HepG2 (cell line): ENCODE results near the gene MSANTD1. TPM values are rescaled to one million over a fixed set of nuclear protein-coding genes. Genes with fewer than 3 reads are reported as not detected.
A peak's percentile ranks its signal among the peaks of the same experiment; 100 is the strongest.

Source experiments
- ATAC-seq: fragments of 200-7000 bp; cut with Tn5 transposase; 3 replicates; pipeline ENCODE4 v1.9.1; 2020; ENCODE audit warnings: mild to moderate bottlenecking, moderate library complexity
- BruUV-seq: library from RNA; stranded (reverse); fragments of 400-500 nt; replicated peaks from 2 replicates; lab custom pipeline; 2021; lab: Mats Ljungman, UMichigan
- CTCF ChIA-PET: fragments of 300-600 bp; formaldehyde crosslinking; extraction: SDS; loops from one replicate; lab custom pipeline; 2021; ENCODE audit warnings: low total read pairs, inconsistent platforms, low intra/inter-chr PET ratio; lab: Yijun Ruan, JAX
- POLR2A ChIA-PET: fragments of 350-600 bp; sonication (Branson Sonifier 250); formaldehyde crosslinking; loops from one replicate; lab custom pipeline; 2020; ENCODE audit warnings: antibody characterized with exemption, inconsistent platforms; lab: Yijun Ruan, JAX
- DNase-seq: peaks from one replicate; pipeline ENCODE4 v3.0.0-alpha.2; 2015; ENCODE audit warnings: low spot score
- FAIRE-seq: peaks from 3 replicates; lab custom pipeline; 2011; peaks lifted over from hg19 to GRCh38; lab: Jason Lieb, UNC
- H2AFZ ChIP-seq: one replicate; pipeline ENCODE4 v1.6.1; 2011; ENCODE audit warnings: low read length, inconsistent platforms
- H3K27ac ChIP-seq: fragments of 300-600 bp; 3 replicates; pipeline ENCODE4 v1.8.0; 2011; ENCODE audit warnings: mixed run types, mild to moderate bottlenecking, mixed read lengths, low read length, inconsistent platforms; ENCODE audit not compliant: insufficient read depth; ENCODE audit errors: extremely low read length
- H3K27me3 ChIP-seq, 2 experiments: fragments of 200-600 bp in 1 of 2; 2 replicates in 1 of 2; 3 replicates in 1 of 2; pipeline versions ENCODE4 v1.6.0 to v1.8.0; 2011; ENCODE audit warnings: low read length in 2 of 2, mild to moderate bottlenecking in 2 of 2, moderate library complexity in 2 of 2, inconsistent platforms in 1 of 2; ENCODE audit not compliant: insufficient read depth in 2 of 2, control insufficient read depth in 1 of 2
- H3K36me3 ChIP-seq, 2 experiments: fragments of 200-600 bp in 1 of 2; replicated peaks in 1 of 2; 2 replicates in 1 of 2; 3 replicates in 1 of 2; pipeline versions ENCODE4 v1.5.1 to v1.8.0; 2011; ENCODE audit warnings: low read length in 2 of 2, inconsistent platforms in 1 of 2; ENCODE audit not compliant: insufficient read depth in 2 of 2, control insufficient read depth in 1 of 2
- H3K4me1 ChIP-seq: 2 replicates; pipeline ENCODE4 v1.5.1; 2012; ENCODE audit warnings: low read length, inconsistent platforms; ENCODE audit not compliant: insufficient read depth
- H3K4me2 ChIP-seq: 2 replicates; pipeline ENCODE4 v1.6.0; 2011; ENCODE audit warnings: low read depth, low read length, inconsistent platforms
- H3K4me3 ChIP-seq, 3 experiments: fragments of 200-600 bp in 1 of 3; sonication (generic), shearing (Covaris generic) in 1 of 3; replicated peaks in 1 of 3; 2 replicates each; pipeline ENCODE4 v1.5.1; 2011 to 2016; ENCODE audit warnings: low read length in 3 of 3, inconsistent platforms in 2 of 3, low read depth in 2 of 3, mild to moderate bottlenecking in 2 of 3, control low read depth in 1 of 3, mixed read lengths in 1 of 3; ENCODE audit not compliant: insufficient read depth in 1 of 3
- H3K79me2 ChIP-seq: one replicate; pipeline ENCODE4 v1.6.1; 2011; ENCODE audit warnings: low read length, inconsistent platforms; ENCODE audit not compliant: insufficient read depth
- H3K9ac ChIP-seq: 2 replicates; pipeline ENCODE4 v1.6.0; 2011; ENCODE audit warnings: mild to moderate bottlenecking, low read depth, low read length, inconsistent platforms; ENCODE audit not compliant: insufficient read depth
- H3K9me3 ChIP-seq: 2 replicates; pipeline ENCODE4 v1.5.1; 2012; ENCODE audit warnings: mild to moderate bottlenecking, low read length
- H4K20me1 ChIP-seq: 2 replicates; pipeline ENCODE4 v1.6.0; 2011; ENCODE audit warnings: inconsistent platforms, mild to moderate bottlenecking, low read length, moderate library complexity; ENCODE audit not compliant: insufficient read depth
- ARHGAP35 ChIP-seq: sonication (generic); formaldehyde crosslinking; IDR thresholded peaks from 2 replicates; pipeline ENCODE4 v1.9.0; 2022; ENCODE audit warnings: mild to moderate bottlenecking, inconsistent platforms, moderate library complexity, missing genetic modification reagents, borderline replicate concordance
- DRAP1 ChIP-seq: IDR thresholded peaks from 2 replicates; pipeline ENCODE4 v1.6.1; 2016; ENCODE audit warnings: missing genetic modification reagents, missing compliant biosample characterization
- HMG20B ChIP-seq: conservative IDR thresholded peaks from 2 replicates; pipeline ENCODE4 v1.6.1; 2016; ENCODE audit warnings: missing genetic modification reagents, missing compliant biosample characterization
- HNF4A ChIP-seq: sonication (generic); formaldehyde crosslinking; IDR thresholded peaks from 2 replicates; pipeline ENCODE4 v1.4.0; 2020; ENCODE audit warnings: missing genetic modification reagents
- HNRNPL ChIP-seq: fragments of 200-400 bp; formaldehyde crosslinking; IDR thresholded peaks from 2 replicates; pipeline ENCODE4 v1.6.1; 2017; ENCODE audit warnings: mild to moderate bottlenecking, low read depth, low read length
- IRF1 ChIP-seq: sonication (generic); formaldehyde crosslinking; IDR thresholded peaks from 2 replicates; pipeline ENCODE4 v1.4.0; 2020; ENCODE audit warnings: low read depth, mild to moderate bottlenecking, missing genetic modification reagents
- POGK ChIP-seq: sonication (generic); formaldehyde crosslinking; conservative IDR thresholded peaks from 2 replicates; pipeline ENCODE4 v1.8.0; 2022; ENCODE audit warnings: mild to moderate bottlenecking, moderate library complexity, missing genetic modification reagents
- POLR2AphosphoS2 ChIP-seq: IDR thresholded peaks from 2 replicates; pipeline ENCODE4 v1.6.1; 2011; ENCODE audit warnings: low read depth, low read length, improper control_type of control experiment
- RFX5 ChIP-seq: IDR thresholded peaks from 2 replicates; pipeline ENCODE4 v1.6.1; 2011; ENCODE audit warnings: low read depth, low read length, improper control_type of control experiment
- SKI ChIP-seq: fragments of 450-650 bp; IDR thresholded peaks from one replicate; pipeline ENCODE4 v1.6.1; 2018; ENCODE audit warnings: mild to moderate bottlenecking; ENCODE audit not compliant: partially characterized antibody
- SP5 ChIP-seq: IDR thresholded peaks from 2 replicates; pipeline ENCODE4 v1.6.1; 2016; ENCODE audit warnings: low read depth, borderline replicate concordance
- ZNF235 ChIP-seq: sonication (generic); formaldehyde crosslinking; IDR thresholded peaks from 2 replicates; pipeline ENCODE4 v1.8.1; 2023; ENCODE audit warnings: mild to moderate bottlenecking, missing genetic modification reagents, borderline replicate concordance
- ZNF879 ChIP-seq: sonication (generic); formaldehyde crosslinking; IDR thresholded peaks from 2 replicates; pipeline ENCODE4 v1.8.1; 2023; ENCODE audit warnings: missing genetic modification reagents
- ZSCAN25 ChIP-seq: sonication (generic); formaldehyde crosslinking; IDR thresholded peaks from 2 replicates; pipeline ENCODE4 v1.8.0; 2022; ENCODE audit warnings: mild to moderate bottlenecking, missing genetic modification reagents
- WGBS: methylation state at CpG from one replicate; pipeline ENCODE4 v1.1.6; 2017; ENCODE audit warnings: low lambda C conversion rate; 5-methylcytosine and 5-hydroxymethylcytosine counted together
- in situ Hi-C: cut with HindIII; loops from 2 replicates; pipeline ENCODE4 v1.10.0; 2017; ENCODE audit warnings: low pct_unique_long_range_greater_than_20kb; ENCODE audit not compliant: extremely low pct_ligation_motif_present
- intact Hi-C: fragments of 100-400 bp; cut with micrococcal nuclease; formaldehyde crosslinking; loops from one replicate; pipeline ENCODE4 v1.10.0; 2022; ENCODE audit not compliant: unreplicated experiment
- polyA plus RNA-seq, 8 experiments: library from polyadenylated mRNA; depleted of rRNA in 3 of 8; stranded (reverse) in 7 of 8; unstranded in 1 of 8; fragments of >200 nt; fragmentation: Illumina TruSeq in 4 of 8; extraction: Trizol in 4 of 8; gene quantifications; 2 replicates each; pipeline versions ENCODE4 v1.2.1 to v1.2.3, GENCODE V29; 2011 to 2016; ENCODE audit warnings: low read depth in 4 of 8, missing spikeins in 1 of 8, mixed read lengths in 1 of 8; ENCODE audit not compliant: insufficient read depth in 1 of 8
- total RNA-seq, 5 experiments: library from RNA; depleted of rRNA; stranded (reverse); fragments of >200 nt; fragmentation: Illumina TruSeq; extraction: Trizol; gene quantifications; 2 replicates each; pipeline ENCODE4 v1.2.3, GENCODE V29; 2016; ENCODE audit warnings: low read depth in 1 of 5
- TF ChIP-seq, protein P1 (sequence below): sonication (generic); formaldehyde crosslinking; IDR thresholded peaks from 2 replicates; pipeline ENCODE4 v1.4.0; 2020; ENCODE audit warnings: missing genetic modification reagents
- TF ChIP-seq, protein P2 (sequence below): sonication (generic); formaldehyde crosslinking; IDR thresholded peaks from 2 replicates; pipeline ENCODE4 v1.4.0; 2020; ENCODE audit warnings: missing genetic modification reagents, mild to moderate bottlenecking, borderline replicate concordance

Gene MSANTD1
- total and polyA plus RNA-seq, 2 of the 13 experiments (the other 11 are each of a cell fraction or from before 2014, with no cell fraction given), result 0.22 to 0.40 TPM

- ATAC-seq (peak; percentile 37), FAIRE-seq (no peak), DNase-seq (no peak)
- ChIA-PET CTCF (no interaction called here), POLR2A (no interaction called here)
- no TSS peak for BruUV-seq
- Histone ChIP-seq H3K9me3 (no peaks in the 10 kb centered on the region), H3K9ac (no peak overlapping the region), H3K27me3 (no peaks in the 10 kb centered on the region), H3K4me2 (no peak overlapping the region), H2AFZ (no peak overlapping the region), H3K36me3 (peaks cover 33 to 89% of the 10 kb centered on the region in 2 experiments), H3K4me1 (peaks cover 9% of the 10 kb centered on the region; the same call in 1 of the 2 replicates), H3K4me3 (no peak overlapping the region), H3K27ac (peak overlapping the region; percentile 35), H3K79me2 (no peaks in the 10 kb centered on the region), H4K20me1 (no peaks in the 10 kb centered on the region)
- in situ Hi-C loops, result no loop called here
- intact Hi-C loops, result no loop called here
- 100% methylated on average over 1 of the region's 6 CpGs for WGBS
- peak; percentile 41; the same call in 1 of the 2 replicates for TF ChIP-seq HNF4A (CRISPR knock-in tag)
- TF ChIP-seq SKI, result peak; percentile 20
- no peak for TF ChIP-seq SP5 (CRISPR knock-in tag)
- TF ChIP-seq, protein P1, sequence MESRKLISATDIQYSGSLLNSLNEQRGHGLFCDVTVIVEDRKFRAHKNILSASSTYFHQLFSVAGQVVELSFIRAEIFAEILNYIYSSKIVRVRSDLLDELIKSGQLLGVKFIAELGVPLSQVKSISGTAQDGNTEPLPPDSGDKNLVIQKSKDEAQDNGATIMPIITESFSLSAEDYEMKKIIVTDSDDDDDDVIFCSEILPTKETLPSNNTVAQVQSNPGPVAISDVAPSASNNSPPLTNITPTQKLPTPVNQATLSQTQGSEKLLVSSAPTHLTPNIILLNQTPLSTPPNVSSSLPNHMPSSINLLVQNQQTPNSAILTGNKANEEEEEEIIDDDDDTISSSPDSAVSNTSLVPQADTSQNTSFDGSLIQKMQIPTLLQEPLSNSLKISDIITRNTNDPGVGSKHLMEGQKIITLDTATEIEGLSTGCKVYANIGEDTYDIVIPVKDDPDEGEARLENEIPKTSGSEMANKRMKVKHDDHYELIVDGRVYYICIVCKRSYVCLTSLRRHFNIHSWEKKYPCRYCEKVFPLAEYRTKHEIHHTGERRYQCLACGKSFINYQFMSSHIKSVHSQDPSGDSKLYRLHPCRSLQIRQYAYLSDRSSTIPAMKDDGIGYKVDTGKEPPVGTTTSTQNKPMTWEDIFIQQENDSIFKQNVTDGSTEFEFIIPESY (CRISPR knock-in tag), result 0 out of 2 replicates have a peak, but pooled peaks have one; percentile 15
- no peak for TF ChIP-seq ZNF879
- TF ChIP-seq ARHGAP35 (CRISPR knock-in tag), result no peak
- peak; percentile 88 for TF ChIP-seq ZSCAN25 (CRISPR knock-in tag)
- TF ChIP-seq IRF1 (CRISPR knock-in tag), result no peak
- no peak for TF ChIP-seq POLR2AphosphoS2
- no peak for TF ChIP-seq HMG20B (CRISPR knock-in tag)
- TF ChIP-seq, protein P2, sequence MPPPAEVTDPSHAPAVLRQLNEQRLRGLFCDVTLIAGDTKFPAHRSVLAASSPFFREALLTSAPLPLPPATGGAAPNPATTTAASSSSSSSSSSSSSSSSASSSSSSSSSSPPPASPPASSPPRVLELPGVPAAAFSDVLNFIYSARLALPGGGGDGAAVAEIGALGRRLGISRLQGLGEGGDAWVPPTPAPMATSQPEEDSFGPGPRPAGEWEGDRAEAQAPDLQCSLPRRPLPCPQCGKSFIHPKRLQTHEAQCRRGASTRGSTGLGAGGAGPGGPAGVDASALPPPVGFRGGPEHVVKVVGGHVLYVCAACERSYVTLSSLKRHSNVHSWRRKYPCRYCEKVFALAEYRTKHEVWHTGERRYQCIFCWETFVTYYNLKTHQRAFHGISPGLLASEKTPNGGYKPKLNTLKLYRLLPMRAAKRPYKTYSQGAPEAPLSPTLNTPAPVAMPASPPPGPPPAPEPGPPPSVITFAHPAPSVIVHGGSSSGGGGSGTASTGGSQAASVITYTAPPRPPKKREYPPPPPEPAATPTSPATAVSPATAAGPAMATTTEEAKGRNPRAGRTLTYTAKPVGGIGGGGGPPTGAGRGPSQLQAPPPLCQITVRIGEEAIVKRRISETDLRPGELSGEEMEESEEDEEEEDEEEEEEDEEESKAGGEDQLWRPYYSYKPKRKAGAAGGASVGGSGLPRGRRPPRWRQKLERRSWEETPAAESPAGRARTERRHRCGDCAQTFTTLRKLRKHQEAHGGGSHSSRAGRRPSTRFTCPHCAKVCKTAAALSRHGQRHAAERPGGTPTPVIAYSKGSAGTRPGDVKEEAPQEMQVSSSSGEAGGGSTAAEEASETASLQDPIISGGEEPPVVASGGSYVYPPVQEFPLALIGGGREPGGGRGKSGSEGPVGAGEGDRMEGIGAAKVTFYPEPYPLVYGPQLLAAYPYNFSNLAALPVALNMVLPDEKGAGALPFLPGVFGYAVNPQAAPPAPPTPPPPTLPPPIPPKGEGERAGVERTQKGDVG (CRISPR knock-in tag), result no peak
- no peak for TF ChIP-seq POGK (CRISPR knock-in tag)
- TF ChIP-seq DRAP1 (CRISPR knock-in tag), result no peak
- TF ChIP-seq HNRNPL, result 0 out of 2 replicates have a peak, but pooled peaks have one; percentile 56
- no peak for TF ChIP-seq ZNF235 (CRISPR knock-in tag)
- TF ChIP-seq RFX5, result no peak
Observed at GRCh38 chr4:3226944-3227343, 22.0 kb upstream of the MSANTD1 start.
